B cell (primary cell): ENCODE measurements around the gene UBE2G2. TPM values are rescaled to one million over a fixed set of nuclear protein-coding genes. Genes with fewer than 3 reads are reported as not detected.

Experiments used
- ATAC-seq: fragments of 200-7000 bp; cut with Tn5 transposase; one replicate; pipeline ENCODE4 v1.10.0; 2021; ENCODE audit warnings: low read depth, mild to moderate bottlenecking, moderate number of reproducible peaks, moderate library complexity
- CTCF ChIA-PET: fragments of 350-600 bp; sonication (Branson Sonifier 250); formaldehyde crosslinking; loops from one replicate; lab custom pipeline; 2021; ENCODE audit warnings: antibody characterized with exemption, inconsistent platforms; lab: Charles Lee
- POLR2A ChIA-PET: fragments of 350-600 bp; sonication (Branson Sonifier 250); formaldehyde crosslinking; loops from one replicate; lab custom pipeline; 2021; ENCODE audit warnings: antibody characterized with exemption; lab: Charles Lee
- DNase-seq: peaks from one replicate; pipeline ENCODE4 v3.0.0; 2013
- H2AFZ ChIP-seq: 2 replicates; pipeline ENCODE4 v1.6.1; 2012; ENCODE audit warnings: mild to moderate bottlenecking, low read depth, low read length; ENCODE audit not compliant: insufficient read depth, poor library complexity, severe bottlenecking
- H3K27ac ChIP-seq, 2 donors: 1 replicate in 1 of 2; 2 replicates in 1 of 2; pipeline ENCODE4 v1.5.1; 2012 to 2013; ENCODE audit warnings: low read length in 2 of 2, mild to moderate bottlenecking in 2 of 2, moderate library complexity in 1 of 2
- H3K27me3 ChIP-seq, 4 experiments: fragments of 200-600 bp in 1 of 4; sonication (generic) in 1 of 4; replicated peaks in 1 of 4; 1 replicate in 2 of 4; 2 replicates in 2 of 4; pipeline versions ENCODE4 v1.6.1 to v1.7.0; 2013 to 2016; ENCODE audit warnings: low read length in 3 of 4, mild to moderate bottlenecking in 2 of 4, mixed read lengths in 1 of 4, moderate library complexity in 1 of 4; ENCODE audit not compliant: insufficient read depth in 4 of 4, control insufficient read depth in 3 of 4; ENCODE audit errors: control extremely low read depth in 1 of 4
- H3K36me3 ChIP-seq, 2 experiments: replicated peaks in 1 of 2; 1 replicate in 1 of 2; 2 replicates in 1 of 2; pipeline versions ENCODE4 v1.6.1 to v1.7.1; 2013; ENCODE audit warnings: low read length in 1 of 2; ENCODE audit not compliant: insufficient read depth in 2 of 2, control insufficient read depth in 1 of 2; ENCODE audit errors: control extremely low read depth in 1 of 2, extremely low read depth in 1 of 2
- H3K4me1 ChIP-seq, 2 donors: fragments of 200-600 bp in 1 of 2; sonication (generic) in 1 of 2; 1 replicate in 1 of 2; 2 replicates in 1 of 2; pipeline versions ENCODE4 v1.5.1 to v1.6.1; 2013 to 2017; ENCODE audit warnings: low read length in 2 of 2; ENCODE audit not compliant: control insufficient read depth in 2 of 2, insufficient read depth in 2 of 2
- H3K4me2 ChIP-seq: replicated peaks from 2 replicates; pipeline ENCODE3; 2012; ENCODE audit warnings: mild to moderate bottlenecking, low read depth, low read length; ENCODE audit not compliant: poor library complexity, severe bottlenecking
- H3K4me3 ChIP-seq, 5 experiments: fragments of 200-600 bp in 1 of 5; sonication (generic) in 1 of 5; 1 replicate in 3 of 5; 2 replicates in 2 of 5; pipeline versions ENCODE4 v1.5.1 to v1.7.0; 2011 to 2016; ENCODE audit warnings: low read length in 4 of 5, mild to moderate bottlenecking in 4 of 5, low read depth in 2 of 5, control low read depth in 1 of 5, moderate library complexity in 1 of 5; ENCODE audit not compliant: insufficient read depth in 1 of 5; ENCODE audit errors: control extremely low read depth in 1 of 5, extremely low read depth in 1 of 5
- H3K79me2 ChIP-seq: fragments of 200-600 bp; sonication (generic); one replicate; pipeline ENCODE4 v1.6.0; 2016; ENCODE audit warnings: low read length; ENCODE audit not compliant: control insufficient read depth, insufficient read depth
- H3K9ac ChIP-seq: fragments of 200-600 bp; sonication (generic); 2 replicates; pipeline ENCODE4 v1.6.1; 2017; ENCODE audit warnings: mild to moderate bottlenecking, low read length, moderate library complexity
- H3K9me3 ChIP-seq, 3 donors: one replicate each; pipeline versions ENCODE4 v1.6.1 to v1.7.1; 2013; ENCODE audit warnings: low read length in 2 of 3; ENCODE audit not compliant: control insufficient read depth in 2 of 3, insufficient read depth in 1 of 3; ENCODE audit errors: control extremely low read depth in 1 of 3
- H4K20me1 ChIP-seq: 2 replicates; pipeline ENCODE4 v1.6.0; 2012; ENCODE audit warnings: mild to moderate bottlenecking, low read length; ENCODE audit not compliant: insufficient read depth, control insufficient read depth, poor library complexity, severe bottlenecking
- H3K27ac Mint-ChIP-seq: one replicate; pipeline ENCODE4 v1.8.0; 2021; ENCODE audit warnings: mixed read lengths
- H3K27me3 Mint-ChIP-seq: one replicate; pipeline ENCODE4 v1.8.0; 2021; ENCODE audit warnings: mixed read lengths
- H3K4me1 Mint-ChIP-seq: one replicate; pipeline ENCODE4 v1.8.0; 2021; ENCODE audit warnings: mixed read lengths
- H3K4me3 Mint-ChIP-seq: one replicate; pipeline ENCODE4 v1.8.0; 2021; ENCODE audit warnings: mixed read lengths
- H3K9me3 Mint-ChIP-seq: one replicate; pipeline ENCODE4 v1.8.0; 2022; ENCODE audit warnings: mixed read lengths; ENCODE audit not compliant: insufficient read depth
- EZH2 ChIP-seq: IDR thresholded peaks from 2 replicates; pipeline ENCODE4 v1.6.1; 2012; ENCODE audit warnings: borderline replicate concordance, low read depth, mild to moderate bottlenecking, moderate library complexity, low read length; ENCODE audit not compliant: insufficient read depth, poor library complexity, severe bottlenecking
- WGBS: methylation state at CpG from one replicate; pipeline ENCODE4 v1.1.5; 2013; ENCODE audit warnings: missing lambda C conversion rate; ENCODE audit not compliant: insufficient coverage; 5-methylcytosine and 5-hydroxymethylcytosine counted together
- intact Hi-C: fragments of 100-400 bp; cut with micrococcal nuclease; formaldehyde crosslinking; loops from one replicate; pipeline ENCODE4 v1.10.0; 2022
- polyA plus RNA-seq: library from polyadenylated mRNA; depleted of rRNA; stranded (reverse); fragments of >200 nt; gene quantifications from 2 replicates; pipeline ENCODE4 v1.2.3, GENCODE V29; 2012
- total RNA-seq, 2 donors: library from RNA; stranded (reverse); fragments of 120-200 nt in 1 of 2; gene quantifications; 1 replicate in 1 of 2; 2 replicates in 1 of 2; pipeline versions ENCODE4 v1.2.3 to v1.2.4, GENCODE V29; 2013 to 2022
- TF ChIP-seq, protein P1 (sequence below): fragments of 200-600 bp; IDR thresholded peaks from one replicate; pipeline ENCODE4 v1.8.0; 2022; ENCODE audit warnings: antibody characterized with exemption, mild to moderate bottlenecking

The UBE2G2 gene
- total and polyA plus RNA-seq, 2 donors (not counting 1 experiment from before 2014, with no cell fraction given), result 96.4 to 109 TPM

DNA sequence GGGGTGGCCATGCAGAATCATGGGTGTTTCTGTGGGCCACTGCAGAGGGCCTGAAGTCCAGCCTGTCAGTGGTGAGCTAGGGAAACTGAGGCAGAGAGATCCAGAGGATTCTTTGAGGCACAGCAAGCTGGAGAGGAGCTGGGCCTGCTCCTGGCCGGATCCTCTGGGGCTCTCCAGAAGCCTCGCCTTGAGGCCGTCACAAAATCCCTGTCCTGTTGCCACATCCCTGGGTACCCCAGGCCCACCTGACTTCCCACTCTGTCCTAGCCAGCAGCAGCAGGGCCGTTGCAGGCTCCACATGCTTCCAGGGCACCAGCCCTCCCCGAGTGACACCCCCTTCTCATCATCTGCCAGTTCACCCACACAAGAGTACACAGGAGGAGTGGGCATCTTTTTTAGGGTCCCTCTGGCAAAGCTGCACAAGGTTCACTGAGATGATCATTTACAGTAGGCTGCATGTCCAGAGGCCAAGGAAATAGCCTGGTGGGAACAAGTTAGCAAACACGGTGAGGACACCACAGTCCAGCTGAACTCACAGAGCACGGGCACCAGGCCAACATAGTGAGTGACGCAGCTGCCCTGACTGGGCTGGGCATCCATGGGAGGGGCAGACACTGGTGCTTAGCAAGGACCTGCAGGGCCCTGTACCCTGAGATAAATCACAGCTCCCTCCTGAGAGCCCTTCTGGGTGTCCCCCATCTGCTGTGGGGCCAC, 65.2 kb downstream of the UBE2G2 start:
- H3K27ac Mint-ChIP-seq, result no peak overlapping the region

GRCh38 chr21:44735821-44736220, 65.8 kb downstream of the UBE2G2 start:
- intact Hi-C loops, result no loop called here
- Histone ChIP-seq H2AFZ (no peak overlapping the region), H3K9ac (no peak overlapping the region), H3K27me3 (peaks cover 0 to 6% (median 0%) of the 10 kb centered on the region in 4 experiments), H3K9me3 (peaks cover 5 to 63% (median 22%) of the 10 kb centered on the region in 3 donors), H4K20me1 (no peaks in the 10 kb centered on the region), H3K4me2 (no peak overlapping the region), H3K79me2 (no peaks in the 10 kb centered on the region), H3K27ac (no peak overlapping the region), H3K4me1 (no peaks in the 10 kb centered on the region), H3K36me3 (no peaks in the 10 kb centered on the region), H3K4me3 (no peak overlapping the region)
- Mint-ChIP-seq H3K27me3 (peaks cover 20% of the 10 kb centered on the region), H3K27ac (no peak overlapping the region), H3K4me3 (no peak overlapping the region), H3K9me3 (no peaks in the 10 kb centered on the region), H3K4me1 (no peaks in the 10 kb centered on the region)
- TF ChIP-seq, protein P1, sequence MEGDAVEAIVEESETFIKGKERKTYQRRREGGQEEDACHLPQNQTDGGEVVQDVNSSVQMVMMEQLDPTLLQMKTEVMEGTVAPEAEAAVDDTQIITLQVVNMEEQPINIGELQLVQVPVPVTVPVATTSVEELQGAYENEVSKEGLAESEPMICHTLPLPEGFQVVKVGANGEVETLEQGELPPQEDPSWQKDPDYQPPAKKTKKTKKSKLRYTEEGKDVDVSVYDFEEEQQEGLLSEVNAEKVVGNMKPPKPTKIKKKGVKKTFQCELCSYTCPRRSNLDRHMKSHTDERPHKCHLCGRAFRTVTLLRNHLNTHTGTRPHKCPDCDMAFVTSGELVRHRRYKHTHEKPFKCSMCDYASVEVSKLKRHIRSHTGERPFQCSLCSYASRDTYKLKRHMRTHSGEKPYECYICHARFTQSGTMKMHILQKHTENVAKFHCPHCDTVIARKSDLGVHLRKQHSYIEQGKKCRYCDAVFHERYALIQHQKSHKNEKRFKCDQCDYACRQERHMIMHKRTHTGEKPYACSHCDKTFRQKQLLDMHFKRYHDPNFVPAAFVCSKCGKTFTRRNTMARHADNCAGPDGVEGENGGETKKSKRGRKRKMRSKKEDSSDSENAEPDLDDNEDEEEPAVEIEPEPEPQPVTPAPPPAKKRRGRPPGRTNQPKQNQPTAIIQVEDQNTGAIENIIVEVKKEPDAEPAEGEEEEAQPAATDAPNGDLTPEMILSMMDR, result no peak
- no peak for TF ChIP-seq EZH2
- 87% methylated on average over 6 of the region's 6 CpGs for WGBS
- ChIA-PET POLR2A (no interaction called here), CTCF (no interaction called here)
- DNase-seq (no peak), ATAC-seq (no peak)

More for the DNA sequence above, 65.2 kb downstream of the UBE2G2 start:
- no peak overlapping the region for H3K4me3 Mint-ChIP-seq
- Histone ChIP-seq H2AFZ (no peak overlapping the region), H3K27ac (no peak overlapping the region), H3K9me3 (peaks cover 5 to 63% (median 22%) of the 10 kb centered on the region in 3 donors), H3K27me3 (peaks cover 0 to 6% (median 0%) of the 10 kb centered on the region in 4 experiments), H4K20me1 (no peaks in the 10 kb centered on the region), H3K36me3 (no peaks in the 10 kb centered on the region), H3K4me3 (no peak overlapping the region), H3K4me2 (no peak overlapping the region), H3K79me2 (no peaks in the 10 kb centered on the region), H3K4me1 (no peaks in the 10 kb centered on the region), H3K9ac (no peak overlapping the region)
- ChIA-PET CTCF (no interaction called here), POLR2A (no interaction called here)
- TF ChIP-seq, protein P1, result no peak
- no peak for TF ChIP-seq EZH2
- H3K9me3 Mint-ChIP-seq, result no peaks in the 10 kb centered on the region
- no peaks in the 10 kb centered on the region for H3K4me1 Mint-ChIP-seq
- WGBS, result 90% methylated on average over 8 of the region's 8 CpGs
- intact Hi-C loops, result no loop called here
- ATAC-seq (no peak), DNase-seq (no peak)
- H3K27me3 Mint-ChIP-seq, result peaks cover 16% of the 10 kb centered on the region
